Measurements from ENCODE around the gene DYNLL1.
"Not testable (repeated sequence)": the region's sequence is repeated elsewhere in the genome, so short reads cannot be mapped to it uniquely, and the experiment has no call there.

The DYNLL1 gene

GRCh38 chr12:120475643-120476042 lies 20.3 kb upstream of the DYNLL1 start:
- no peak for DNase-seq

GRCh38 chr12:120479458-120479857 lies 16.5 kb upstream of the DYNLL1 start:
- DNase-seq: no peak

DNA sequence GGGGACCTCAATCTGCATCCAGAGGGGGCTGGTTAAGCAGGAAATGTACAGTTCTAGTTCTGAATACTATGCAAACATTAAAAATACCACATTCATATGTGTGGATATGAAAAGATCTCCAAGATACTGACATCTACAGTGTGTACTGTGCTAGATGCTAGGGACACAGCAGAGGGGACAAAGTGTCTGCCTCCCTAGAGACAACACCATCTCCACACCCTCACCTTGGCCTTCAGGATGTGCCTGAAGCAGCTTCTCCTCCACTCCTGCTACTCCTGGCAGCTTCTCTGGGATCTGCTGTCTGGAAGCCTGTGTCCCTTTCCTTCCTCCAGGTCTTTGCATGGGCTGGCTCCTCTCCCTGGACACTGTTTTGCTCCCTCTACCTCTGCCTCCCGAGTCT lies 15.7 kb upstream of the DYNLL1 start:
- no peak for DNase-seq

DNA sequence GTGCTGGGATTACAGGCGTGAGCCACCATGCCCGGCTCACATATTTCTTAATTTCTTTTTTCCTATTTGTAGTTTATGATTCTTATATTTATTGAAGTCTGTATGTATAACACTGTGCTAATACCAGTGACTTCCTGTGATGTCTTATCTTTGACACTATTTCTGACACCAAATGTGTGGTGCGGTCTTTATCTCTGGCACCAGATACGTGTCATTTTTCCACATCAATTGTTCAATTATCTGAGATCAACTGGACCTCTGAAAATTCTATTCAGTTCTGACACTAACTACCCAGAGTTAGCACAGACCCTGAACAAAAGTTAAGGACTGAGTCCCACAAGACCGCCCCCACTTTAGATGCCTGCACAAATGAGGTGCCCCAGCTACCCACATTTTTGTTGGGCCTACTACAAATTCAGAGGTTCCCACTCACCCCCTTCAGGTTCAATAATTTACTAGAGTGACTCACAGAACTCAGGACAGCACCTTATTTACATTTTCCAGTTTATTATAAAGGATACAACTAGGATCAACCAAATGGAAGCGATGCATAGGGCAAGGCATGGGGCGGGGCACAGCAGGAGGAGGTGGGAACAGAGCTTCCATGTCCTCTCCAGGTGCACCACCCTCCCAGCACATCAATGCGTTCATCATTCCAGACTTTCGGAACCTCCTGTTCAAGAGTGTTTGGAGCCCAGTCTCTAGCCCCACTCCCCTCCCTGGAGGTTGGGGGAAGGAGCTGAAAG lies 14.7 kb upstream of the DYNLL1 start:
- DNase-seq: no peak

DNA sequence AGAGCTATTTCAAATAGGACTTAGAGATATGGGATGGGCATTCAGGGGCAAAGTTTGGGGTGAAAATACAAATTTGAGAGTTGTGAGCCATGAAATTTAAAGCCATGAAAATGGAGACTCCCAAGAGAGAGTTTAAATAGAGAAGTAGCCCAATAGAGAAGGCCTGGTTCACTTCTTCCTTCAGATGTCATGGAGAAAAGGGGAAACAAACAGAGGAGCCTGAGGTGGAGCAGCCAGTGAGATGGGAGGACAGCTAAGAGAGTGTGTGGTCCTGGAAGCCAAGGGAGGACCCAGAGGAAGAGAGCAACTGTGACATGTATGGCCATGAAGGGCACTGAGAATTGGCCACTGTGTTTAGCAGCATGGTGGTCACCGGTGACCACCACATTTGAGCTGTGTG lies 12.3 kb upstream of the DYNLL1 start:
- DNase-seq: no peak

- no peak for DNase-seq
Observed at GRCh38 chr12:120485961-120486881, 9.7 kb upstream of the DYNLL1 start.

DNA sequence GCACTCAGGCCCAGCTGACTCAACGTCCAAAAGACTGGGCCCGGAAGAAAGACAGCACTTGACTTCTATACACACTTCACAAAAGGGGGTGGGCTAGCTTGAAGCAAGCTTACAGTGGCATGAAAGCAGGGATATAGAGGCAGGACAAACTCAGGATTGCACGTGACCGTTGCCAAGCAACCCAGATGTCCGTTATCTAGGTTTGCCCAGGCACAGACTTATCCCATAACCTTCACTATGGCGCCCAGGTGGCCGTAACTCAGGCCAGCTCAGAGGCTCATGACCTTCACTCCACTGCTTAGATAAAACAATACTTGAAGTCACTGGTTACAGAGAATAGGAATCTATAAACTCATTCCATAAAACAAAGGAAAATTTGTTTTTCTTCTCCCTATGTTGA lies 8.4 kb upstream of the DYNLL1 start:
- DNase-seq: not testable (repeated sequence)

DNA sequence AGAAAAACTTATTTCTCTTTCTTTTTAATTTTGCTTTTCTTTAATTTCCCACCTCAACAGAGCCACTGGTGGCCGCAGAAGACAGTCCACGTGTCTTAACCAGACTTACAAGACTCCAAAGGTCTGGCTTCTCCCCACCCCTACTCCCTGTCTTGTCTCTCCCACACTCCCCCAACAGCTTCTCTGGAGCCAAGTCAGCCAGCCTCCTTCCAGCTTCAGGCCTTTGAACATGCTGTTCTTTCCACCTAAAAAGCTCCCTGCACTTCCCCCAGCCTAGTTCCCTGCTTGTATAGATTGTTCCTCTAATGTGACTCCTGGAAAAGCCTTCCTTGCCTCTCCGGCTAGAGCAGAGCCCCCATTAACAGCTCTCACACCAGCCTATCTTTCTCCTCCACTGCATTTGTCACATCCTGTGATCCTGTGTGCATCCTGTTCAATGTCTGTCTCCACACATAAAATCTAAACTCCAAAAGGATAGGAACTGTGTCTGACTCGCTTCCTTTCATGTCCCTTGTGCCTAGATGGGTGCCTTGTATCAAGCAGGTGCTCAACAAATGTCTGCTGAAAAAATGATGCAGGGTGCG lies 7.8 kb upstream of the DYNLL1 start:
- no peak for DNase-seq

DNA sequence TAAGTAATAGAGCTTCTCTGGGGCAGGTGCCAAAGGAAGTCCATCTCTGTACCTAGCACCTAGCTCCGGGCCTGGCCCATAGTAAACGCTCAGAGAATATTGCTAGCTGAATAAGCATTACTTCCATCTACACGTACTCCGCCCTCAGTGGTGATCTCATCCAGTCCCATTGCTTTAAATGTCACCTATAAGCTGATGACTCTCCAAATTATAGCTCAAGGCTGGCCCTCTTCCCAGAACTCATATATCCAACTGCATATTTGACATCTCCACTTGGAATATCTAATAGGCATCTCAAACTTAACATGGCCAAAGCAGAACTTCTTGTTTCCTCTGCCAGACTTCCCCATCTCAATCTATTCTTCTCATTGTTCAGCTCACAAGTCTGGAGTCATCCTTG lies 6.9 kb upstream of the DYNLL1 start:
- DNase-seq: no peak

DNA sequence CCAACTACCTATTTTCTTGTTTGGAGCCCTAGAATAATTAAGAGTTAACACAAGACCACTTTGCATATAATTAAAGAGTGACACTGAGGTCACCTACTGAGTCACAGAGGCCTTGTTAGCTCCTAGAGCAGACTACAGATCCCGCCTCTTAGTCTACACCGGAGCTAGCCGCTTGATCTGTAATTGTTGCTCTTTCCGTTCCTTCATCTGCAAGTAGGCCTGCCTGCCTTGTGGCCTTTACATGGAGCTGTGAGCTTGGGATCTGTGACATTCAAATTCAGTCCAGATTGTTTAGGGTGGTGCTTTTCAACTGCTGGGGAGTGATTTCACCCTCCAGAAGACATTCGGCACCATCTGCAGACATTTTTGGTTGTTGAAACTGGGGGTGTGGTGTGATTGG lies 5.6 kb upstream of the DYNLL1 start:
- DNase-seq: no peak

GRCh38 chr12:120490833-120491512 lies 4.9 kb upstream of the DYNLL1 start:
- DNase-seq: no peak

GRCh38 chr12:120495186-120495730 lies 655 bp upstream of the DYNLL1 start:
- no peak for DNase-seq

DNA sequence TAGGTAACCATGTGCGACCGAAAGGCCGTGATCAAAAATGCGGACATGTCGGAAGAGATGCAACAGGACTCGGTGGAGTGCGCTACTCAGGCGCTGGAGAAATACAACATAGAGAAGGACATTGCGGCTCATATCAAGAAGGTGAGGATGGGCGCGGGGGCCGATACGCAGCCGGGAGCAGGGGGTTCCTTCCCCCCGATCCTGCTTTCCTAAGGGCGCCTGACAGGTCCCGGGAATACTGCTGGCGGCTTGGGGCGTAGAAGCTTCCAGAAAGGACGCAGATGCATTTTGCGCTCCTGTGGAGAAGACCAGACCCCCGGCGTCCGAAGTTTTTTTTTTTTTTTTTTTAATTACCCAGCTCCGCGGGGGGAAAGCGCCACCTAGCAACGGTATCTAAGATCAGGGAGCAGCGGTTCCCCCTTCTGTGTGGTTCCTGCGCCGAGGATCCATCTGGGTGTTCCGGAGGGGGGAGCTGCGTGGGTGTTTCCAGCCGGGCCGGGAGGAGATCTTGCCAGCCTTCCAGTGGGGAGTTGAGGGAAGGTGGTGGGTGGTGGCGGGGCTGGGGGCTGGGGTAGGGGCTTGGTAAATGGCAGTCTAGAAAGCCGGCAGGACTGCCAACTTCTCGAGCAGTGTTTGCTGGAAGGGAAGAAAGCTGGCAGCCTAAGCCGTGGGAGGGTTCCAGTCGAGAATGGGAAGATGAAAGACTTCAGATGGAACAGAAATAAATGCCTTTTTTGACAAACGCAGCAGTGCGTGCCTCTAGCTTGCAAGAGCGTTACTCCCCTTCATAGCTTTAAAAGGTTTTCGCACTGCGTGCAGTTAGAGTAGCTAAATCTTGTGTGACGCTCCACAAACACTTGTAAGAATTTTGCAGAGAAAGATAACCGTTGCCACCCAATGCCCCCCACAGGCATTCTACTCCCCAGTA lies 764 bp downstream of the DYNLL1 start:
- no peak for DNase-seq

GRCh38 chr12:120497524-120498150 lies 1.7 kb downstream of the DYNLL1 start:
- DNase-seq: no peak

- no peak for DNase-seq
Observed at GRCh38 chr12:120498870-120499515, 3.1 kb downstream of the DYNLL1 start.

DNA sequence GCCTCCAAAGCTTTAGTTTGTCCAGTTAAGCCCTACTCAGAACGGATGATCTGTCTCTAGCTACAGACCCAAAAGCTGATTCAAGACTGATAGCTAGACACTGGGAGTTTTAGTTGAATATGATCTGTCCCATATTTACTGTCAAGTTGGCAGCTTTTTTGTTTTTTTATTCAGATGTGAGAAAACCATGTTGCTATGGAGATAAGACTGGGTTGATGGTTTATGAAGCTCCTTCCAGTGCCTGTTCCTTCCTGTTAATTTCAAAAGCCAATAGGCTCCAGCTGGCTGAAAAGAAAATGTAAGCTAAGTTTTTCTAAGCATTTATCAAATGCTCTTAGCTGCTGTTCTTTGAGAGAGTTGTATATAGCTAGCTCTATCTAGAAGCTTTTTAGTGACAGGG lies 4.7 kb downstream of the DYNLL1 start:
- DNase-seq: no peak

DNA sequence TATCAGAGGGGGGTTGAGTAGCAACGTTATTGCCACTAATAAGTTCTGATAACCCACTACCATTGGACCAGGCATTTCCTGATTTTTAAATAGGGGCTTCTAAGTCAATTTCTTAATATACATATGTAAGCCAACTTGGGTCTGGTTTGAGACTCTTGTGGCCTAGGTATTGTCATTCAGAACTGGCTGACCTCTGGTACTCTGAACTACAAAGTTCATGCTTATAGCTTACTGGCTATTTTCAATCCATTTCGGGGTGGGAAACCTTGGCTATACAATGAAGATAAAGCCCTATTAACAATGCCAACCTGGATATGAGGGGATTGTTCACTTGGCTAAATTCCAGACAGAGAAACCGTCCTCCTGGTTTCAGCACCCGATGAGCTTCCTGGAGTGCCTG lies 8.7 kb downstream of the DYNLL1 start:
- no peak for DNase-seq

DNA sequence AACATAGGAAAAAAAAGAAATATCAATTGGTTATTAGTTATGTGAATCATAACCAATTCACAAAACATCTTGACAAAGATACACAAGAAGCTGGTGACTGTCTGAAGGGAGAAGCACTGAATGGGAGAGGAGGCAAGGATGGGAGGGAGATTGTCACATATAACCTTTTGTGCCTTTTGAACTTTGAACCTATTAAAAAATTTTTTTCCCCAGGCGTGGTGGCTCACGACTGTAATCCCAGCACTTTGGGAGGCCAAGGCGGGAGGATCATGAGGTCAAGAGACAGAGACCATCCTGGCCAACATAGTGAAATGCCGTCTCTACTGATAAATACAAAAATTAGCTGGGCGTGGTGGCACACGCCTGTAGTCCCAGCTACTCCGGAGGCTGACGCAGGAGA lies 12.6 kb downstream of the DYNLL1 start:
- no peak for DNase-seq

DNA sequence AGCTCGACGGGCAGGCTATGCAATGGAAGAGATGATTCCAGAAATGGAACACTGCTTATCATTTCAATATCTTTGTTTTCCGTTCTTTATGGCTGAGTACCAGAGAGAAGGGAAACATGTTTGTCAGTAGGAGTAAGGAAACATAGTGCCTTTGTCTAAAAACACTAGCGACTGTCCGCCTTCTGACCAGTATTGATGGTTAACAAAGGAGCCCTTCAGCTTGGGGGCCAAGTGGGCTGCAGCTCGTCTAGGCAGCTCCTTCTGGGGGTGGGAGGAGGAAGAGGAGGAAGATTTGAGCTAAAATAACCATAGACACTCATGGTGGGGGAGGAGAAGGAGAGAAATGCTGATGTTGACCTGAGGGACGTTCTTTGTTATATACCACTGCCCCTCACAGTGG lies 18.1 kb downstream of the DYNLL1 start:
- no peak for DNase-seq

DNA sequence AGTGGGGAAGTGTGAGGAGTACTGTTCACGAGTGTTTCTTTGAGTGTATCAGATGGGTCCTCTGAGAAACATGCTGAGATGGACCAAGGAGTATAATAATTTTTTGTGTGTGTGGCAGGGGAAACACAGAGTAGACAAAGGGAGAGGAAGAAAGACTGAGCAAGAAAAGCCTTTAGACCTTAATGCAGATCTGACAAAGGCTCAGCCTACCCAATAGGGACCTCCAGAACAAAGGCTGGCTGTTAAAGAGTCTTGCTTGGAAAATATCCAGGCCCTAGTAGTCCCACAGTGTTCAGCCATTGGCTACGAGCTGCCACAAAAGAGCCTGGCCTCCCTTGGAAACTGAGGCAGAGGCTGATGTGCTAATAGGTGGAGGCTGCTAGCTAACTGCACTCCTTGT lies 19.6 kb downstream of the DYNLL1 start:
- DNase-seq: no peak

GRCh38 chr12:120519324-120519723 lies 23.4 kb downstream of the DYNLL1 start:
- DNase-seq: not testable (repeated sequence)

All from NCI-H2107 (cell line).